ENCODE results near the gene STK25.
A peak's percentile ranks its signal among the peaks of the same experiment; 100 is the strongest.

The STK25 gene

DNA sequence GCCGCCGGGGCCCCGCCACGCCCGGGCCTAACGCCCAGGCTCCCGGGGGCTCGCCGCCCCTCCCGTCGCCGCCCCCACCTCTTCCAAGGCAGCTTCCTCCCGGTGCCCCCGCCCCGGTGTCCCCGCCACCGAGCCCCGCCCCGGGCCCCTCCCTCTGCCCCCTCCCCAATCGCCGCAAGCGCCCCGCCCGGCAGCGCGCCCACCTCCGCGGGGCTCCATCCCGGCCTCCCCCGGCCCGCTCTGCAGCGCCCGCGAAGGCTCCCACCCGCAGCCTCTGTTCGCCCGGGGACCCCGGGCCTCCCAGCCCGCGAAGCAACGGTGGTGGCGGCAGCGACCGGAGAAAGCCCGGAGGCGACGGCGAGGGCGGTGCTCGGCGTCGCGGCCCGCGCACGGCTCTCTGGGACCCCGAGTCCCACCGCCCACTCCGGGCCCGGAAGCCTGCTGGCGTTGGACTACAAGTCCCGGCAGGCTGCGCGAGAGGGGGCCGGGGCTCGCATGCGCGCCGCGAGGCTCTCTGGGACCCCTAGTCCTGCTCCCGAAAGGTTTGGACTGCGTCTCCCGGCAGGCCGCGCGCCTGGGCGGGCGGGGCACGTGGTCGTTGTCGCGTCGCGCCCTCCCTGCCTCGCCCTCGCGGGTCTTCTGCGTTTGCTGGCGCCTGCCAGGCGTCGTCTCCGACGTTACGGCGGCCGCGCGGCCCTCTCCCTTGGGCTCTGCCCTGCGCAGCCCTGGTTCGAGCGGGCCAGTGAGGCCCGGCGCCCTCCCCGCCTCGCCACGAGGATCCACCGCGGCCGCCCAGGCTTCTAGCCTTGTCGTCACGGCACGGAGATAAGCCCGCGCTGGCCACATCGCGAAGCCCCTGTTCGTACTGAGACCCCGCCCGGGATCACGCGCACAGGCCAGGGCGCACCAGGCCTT lies at the start of gene STK25:
TSS of gene STK25 (minus strand) at position 345 of the 915 bp plus-strand sequence. CDS start 549 bp downstream, outside the sequence.
- DNase-seq: peak; percentile 95

DNA sequence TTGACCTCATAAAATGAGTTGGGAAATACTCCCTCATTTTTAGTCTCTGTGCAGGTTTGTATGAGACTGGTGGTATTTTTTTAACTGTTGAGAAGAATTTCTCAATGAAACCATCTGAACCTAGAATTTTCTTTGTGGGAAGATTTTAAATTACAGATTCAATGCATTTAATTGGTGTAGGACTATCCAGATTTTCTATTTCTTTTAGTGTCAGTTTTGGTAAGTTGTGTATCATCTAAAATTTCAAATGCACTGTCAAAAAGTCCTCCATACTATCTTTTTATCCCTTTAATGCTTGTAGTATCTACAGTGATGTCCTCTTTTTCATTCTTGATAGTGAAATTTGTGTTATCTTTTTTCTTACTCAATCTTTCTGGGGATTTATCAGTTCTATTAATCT lies 48.4 kb upstream of the STK25 start:
- no peak for DNase-seq

DNA sequence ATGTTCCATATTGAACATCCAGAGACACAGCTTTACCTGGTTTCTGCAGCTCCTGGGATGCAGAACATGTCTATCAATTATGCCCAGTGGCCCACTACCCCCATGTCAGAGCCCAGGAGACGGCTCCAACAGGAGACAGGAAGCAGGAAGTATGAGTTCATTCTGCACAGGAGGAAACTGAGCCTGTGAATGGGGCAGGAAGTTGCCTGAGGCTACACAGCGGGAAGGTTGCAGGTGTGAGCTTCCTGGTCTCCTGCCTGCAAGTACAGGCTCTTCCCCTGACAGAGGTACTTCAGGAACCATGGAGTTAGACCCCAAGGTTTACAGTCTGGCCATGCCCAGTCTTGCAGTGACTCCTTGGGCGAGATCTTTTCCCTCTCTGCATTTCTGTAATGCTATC lies 47.3 kb upstream of the STK25 start:
- no peak for DNase-seq

DNA sequence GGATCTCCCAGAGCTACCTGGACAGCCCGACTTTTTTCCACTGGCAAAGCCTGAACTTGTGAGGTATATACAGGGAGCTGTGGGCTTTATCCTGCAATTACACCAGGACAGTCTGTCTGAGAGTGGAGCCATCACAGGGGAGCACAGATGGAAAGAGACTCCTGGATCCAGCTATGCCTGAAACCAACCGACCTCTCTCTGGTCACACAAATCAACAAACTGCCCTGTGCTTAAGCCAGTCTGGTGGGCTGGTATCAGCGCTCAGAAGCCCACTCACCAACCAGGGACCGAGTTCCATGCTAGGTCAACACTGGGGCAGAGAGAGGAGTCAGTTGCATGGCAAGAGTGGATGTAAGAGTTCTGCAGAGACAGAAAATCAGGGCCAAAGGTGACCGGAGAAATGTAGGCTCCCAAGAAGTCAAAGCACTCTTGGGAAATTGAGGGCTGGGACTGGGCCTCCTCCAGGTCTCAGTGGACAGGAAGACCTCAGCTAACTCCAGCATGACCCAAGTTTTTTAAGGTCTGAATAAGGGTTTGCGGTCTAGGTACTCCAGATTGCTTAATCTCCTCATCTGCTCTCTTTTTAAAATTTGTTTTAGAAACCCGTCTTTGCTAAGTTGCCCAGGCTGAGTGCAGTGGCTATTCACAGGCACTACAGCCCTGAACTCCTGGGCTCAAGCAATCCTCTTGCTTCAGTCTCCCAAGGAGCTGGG lies 46.4 kb upstream of the STK25 start:
- no peak for DNase-seq

DNA sequence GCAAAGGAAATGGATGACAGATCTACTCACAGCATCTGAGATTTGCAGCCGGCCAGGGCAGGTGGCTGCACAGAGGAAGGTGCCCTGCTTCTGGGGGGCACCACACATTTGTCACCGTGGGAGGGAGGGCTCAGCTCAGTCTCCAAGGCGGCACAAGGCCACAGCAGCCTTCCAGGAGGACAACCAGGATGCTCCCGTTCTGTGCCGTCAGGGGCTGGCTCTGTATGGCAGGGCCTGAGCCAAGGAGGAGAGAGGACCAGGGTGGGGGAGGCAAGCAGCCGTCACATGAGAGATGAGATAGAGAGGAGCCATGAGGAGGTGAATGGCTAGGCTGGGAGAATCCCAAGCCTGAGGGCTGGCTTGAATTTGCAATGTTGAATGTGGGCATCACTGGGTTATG lies 45.6 kb upstream of the STK25 start:
- no peak for DNase-seq

DNA sequence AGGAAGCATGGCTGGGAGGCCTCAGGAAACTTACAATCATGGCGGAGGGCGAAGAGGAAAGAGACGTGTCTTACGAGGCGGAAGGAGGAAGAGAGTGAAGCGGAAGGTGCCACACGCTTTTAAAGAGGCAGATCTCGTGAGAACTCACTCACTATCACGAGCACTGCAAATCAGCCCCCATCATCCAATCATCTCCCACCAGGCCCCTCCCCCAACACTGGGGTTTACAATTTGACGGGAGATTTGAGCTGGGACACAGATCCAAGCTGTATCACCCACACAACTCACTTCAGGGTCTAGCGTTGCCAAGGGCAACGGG lies 45.1 kb upstream of the STK25 start:
- no peak for DNase-seq

DNA sequence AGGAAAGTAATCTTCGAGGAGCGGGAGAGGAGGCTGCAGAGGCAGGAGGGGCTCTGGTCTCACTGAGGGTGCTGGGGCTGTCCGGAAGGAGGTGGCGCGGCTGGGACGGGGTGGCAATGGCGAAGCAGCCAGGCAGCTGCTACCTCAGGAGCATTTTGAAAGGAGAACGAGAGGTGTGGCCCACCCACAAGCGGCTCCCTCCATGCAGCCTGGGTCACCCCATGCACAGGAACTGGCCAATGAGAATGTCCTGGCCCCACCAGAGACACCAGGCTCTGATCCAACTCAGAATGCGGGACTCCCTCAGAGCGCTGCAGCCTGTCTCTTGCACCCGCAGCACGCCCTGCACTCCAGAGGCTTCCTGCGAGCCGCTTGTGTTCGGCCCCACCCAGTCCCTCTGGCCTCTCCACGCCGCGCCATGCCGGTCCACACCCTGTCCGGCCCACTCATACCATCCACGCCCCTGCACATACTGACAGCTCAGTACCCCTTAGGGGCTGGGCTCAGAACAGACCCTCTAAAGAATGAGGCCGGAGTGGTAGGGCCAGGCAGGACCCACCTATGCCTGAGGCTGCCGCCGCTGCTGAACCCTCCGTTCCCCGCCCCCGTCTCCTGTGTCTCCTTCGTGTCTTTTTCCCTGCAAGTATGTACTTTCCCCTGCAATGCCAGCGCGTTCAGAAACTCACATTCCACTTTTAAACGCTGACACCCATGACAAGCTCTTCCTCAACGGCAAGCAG lies 43.8 kb upstream of the STK25 start:
- no peak for DNase-seq

DNA sequence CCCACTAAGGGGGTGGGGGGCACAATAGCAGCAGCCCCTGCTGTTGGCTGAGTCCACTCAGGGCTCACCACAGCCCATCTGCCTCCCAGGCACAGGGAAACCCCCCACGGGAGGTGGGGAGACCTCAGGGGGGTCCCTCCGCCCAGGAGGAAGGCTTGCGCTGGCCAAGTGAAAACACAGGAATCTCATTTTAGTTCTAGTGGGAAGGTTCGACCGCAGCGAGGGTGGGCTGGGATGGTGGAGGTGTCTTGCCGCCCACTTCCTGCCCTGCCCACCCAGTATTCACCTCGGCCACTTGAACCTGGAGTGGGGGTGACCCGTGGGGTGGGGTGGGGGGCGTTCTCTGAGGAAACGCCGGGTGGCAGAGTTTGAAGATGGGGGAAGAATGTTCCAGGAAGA lies 43.2 kb upstream of the STK25 start:
- no peak for DNase-seq

DNA sequence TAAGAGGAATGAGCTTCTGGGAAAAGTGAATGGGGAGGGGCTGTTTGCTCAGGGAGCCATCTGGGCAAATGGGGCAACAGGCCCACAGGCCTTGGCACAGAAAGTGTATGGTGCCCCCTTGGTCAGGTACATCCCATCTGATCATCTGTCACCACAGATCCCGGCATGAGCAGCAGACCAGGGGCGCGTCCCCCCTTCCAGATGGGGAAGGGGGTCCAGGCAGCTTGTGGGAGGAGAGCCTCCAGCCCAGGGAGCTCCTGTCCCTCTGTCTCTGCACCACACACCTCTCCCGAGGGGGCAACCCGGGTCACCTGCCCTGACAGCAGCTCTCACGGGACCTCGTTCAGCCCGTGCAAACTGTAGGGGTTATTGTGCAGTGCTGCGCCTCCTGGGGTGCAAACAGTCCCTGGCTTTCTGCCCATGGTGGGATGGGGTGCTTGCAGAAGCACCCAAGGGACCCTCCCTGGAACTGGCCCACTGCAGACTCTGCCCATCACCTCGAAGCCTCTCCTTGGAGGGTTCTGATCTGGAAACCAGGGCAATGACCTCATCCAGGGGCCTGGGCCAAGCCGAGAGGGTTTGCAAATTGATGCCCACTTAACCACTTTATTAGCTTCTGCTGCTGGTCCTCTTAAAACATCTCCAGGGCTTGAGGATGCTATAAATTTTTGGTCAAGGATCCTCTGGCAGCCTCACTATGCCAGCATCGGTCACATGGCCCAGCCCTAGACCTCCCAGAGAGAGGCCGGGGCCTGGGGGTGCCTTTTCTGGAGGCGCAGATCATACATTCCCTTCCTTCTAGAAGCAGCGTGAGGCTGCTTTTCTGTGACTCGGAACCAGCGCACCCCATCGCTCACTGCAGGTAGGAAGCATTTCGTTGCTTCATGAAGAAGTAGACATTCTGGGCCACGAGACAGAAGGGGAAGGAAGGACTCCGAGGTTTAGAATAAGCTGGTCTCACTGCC lies 42.5 kb upstream of the STK25 start:
- no peak for DNase-seq

DNA sequence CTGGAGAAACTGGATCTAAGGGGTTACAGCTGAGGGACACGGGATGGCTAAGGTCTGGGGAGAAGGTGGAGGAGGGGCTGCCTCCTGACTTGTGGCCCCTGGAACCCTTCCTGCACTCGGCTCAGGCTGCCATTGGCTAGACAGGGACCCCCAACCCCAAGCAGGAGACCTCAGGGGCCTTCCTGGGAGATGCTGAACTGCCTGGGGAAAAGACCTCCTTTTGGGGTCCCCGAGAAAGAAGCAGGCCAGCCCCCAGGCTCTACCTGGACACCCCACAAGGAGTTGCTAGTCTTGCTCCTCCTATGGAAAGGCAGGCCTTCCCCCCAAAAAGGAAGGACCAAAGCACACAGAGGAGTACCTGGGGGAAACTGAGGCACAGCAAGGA lies 40.1 kb upstream of the STK25 start:
- no peak for DNase-seq

DNA sequence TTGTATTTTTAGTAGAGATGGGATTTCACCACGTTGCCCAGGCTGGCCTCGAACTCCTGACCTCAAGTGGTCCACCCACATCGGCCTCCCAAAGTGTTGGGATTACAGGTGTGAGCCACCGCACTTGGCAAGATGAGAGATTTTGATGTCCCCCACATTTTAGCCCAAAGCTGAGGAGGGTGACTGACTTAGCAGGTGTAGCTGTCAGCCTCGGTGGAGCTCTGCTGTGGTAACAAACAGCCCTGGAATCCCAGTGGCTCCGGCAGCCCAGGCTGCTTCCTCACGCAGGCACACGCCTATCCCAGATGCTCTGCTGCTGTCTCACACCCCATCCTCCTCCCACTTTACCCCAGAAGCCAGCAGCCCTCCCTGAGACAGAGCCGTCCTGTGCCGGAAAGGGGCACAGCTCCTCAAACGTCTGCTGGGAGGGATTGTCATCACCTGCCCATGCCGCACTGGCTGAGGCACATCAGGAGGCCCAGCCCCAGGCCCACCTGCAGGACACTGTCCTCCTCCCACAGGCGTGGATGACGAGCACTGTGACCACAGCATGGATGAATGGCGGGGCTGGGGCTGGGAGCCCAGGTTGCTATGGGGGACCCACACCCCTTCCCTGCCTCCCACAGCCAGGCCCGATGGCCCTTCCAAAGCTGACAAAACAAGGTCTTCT lies 39.5 kb upstream of the STK25 start:
- DNase-seq: no peak

DNA sequence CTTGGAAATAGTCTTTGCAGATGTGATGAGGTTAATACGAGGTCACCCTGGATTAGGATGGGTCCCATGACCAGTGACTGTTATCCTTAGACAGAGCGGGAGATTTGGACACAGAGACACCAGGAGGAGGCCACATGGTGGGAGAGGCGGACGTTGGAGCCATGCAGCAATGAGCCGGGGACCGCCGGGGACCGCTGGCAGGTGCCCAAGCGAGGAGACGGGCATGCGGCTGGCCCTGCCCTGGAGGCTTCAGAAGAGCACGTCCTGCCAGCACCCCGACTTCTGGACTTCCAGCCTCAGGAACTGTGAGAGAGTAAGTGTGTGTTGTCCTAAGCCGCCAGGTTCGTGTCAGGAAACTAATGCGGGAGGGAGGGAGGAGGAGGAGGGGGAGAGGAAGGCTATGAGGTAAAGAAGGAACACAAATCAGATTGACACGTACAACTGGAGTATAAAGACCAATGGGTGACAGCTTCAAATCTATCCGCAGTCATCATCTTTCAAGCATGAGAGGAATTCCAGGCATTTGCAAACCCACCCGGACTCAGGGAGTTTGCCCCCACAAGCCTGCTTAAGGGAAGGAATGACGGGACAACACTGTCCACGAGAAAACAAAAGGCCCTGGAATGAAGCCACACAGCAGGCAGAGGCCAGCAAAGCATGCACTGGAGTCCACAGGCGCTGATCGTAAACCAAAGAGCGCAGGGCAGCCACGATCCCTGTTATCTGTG lies 38.6 kb upstream of the STK25 start:
- no peak for DNase-seq

DNA sequence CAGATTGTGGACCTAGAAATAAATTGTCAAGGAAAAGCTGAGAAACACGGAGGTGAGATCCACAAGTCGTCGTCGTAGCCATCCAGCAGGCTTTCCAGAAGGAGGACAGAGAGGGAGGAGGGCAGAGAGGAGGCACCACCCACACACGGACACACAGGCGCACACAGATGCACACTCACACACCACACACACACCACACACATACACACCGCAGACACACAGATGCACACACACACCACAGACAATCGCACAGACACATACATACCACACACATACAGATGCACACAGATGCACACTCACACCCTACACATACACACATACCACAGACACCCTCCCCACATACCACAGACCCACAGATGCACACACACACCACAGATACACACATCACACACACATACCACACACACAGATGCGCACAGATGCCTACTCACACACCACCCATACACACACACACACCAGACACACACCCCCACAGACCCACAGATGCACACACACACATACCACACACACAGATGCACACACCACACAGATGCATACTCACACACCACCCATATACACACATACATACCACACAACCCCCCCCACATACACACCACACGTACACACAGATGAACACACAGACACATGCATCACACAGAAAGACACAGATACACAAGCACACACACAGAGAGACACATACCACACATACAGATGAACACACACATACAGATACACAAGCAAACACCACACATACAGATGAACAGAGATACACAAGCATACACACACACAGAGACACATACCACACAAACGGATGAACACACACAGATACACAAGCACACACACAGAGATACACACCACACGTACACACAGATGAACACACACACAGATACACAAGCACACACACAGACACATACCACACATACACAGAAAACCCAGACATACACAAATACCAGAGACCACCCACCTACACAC lies 37.4 kb upstream of the STK25 start:
- DNase-seq: no peak

DNA sequence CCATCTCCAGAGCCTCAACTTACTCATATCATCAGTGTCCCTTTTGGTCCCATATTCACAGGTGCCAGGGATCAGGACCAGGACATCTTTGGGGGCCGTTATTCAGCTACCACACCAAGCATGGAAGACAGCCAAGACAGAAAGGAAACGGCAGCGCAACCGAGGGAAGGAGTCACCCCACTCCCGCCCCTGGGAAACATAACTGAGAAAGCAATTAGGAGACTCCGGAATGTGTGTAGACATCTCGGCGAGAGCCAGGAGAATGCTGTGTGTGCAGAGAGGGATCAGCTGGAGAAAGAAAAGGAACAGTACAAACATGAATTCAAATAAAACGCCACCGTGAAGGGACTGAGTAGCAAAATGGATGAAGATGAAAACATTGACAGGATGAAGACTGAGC lies 36.7 kb upstream of the STK25 start:
- no peak for DNase-seq

DNA sequence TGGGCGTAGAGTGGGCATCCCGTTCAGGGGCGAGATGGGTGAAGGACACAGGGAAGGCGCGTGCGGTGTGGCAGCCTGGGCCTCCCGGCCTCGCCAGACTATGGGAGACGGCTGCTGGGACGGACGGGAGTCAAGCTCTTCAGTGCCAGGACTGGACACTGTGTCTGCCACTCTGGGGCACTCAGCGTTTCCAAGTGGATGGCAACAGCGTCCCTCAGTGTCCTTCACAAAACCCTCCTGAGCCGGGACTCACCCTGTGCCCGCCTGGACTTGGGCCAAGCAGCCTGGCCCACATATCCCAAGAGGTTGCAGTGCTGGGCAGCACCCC lies 33.9 kb upstream of the STK25 start:
- no peak for DNase-seq

DNA sequence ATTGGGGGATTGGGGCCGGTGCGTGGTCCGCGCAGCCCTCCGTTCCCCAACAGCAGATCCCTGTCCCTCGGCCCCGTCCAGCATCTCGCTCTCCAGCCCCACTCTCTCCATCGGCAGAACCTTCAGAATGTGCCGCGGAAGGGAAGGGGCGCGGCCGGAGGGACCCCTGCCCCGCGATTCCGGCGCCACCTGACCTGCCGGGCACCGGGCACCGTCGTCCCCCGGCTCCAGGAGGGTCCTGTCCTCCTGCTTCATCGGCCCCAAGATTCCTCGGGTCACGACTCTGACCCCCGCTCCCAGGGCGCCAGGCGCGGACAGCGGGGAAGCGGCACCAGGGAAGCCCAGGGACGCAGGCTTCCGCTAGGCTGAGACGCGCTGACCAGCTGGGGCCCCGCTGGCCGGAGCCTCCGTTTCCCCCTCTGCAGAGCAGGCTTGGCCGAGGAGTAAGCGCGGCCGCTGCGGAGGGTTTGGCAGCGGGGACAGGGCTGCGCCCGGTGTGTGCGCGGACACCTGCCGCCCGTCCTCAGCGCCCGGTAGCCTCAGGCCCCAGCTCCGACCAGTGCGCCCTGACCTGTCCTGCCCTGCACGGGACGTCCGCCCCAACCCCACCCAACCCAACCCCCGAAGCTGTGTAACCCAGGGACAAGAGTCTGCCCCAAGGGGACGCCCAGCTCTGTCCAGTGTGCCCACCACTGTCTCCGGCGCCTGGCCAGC lies 33.3 kb upstream of the STK25 start:
- no peak for DNase-seq

DNA sequence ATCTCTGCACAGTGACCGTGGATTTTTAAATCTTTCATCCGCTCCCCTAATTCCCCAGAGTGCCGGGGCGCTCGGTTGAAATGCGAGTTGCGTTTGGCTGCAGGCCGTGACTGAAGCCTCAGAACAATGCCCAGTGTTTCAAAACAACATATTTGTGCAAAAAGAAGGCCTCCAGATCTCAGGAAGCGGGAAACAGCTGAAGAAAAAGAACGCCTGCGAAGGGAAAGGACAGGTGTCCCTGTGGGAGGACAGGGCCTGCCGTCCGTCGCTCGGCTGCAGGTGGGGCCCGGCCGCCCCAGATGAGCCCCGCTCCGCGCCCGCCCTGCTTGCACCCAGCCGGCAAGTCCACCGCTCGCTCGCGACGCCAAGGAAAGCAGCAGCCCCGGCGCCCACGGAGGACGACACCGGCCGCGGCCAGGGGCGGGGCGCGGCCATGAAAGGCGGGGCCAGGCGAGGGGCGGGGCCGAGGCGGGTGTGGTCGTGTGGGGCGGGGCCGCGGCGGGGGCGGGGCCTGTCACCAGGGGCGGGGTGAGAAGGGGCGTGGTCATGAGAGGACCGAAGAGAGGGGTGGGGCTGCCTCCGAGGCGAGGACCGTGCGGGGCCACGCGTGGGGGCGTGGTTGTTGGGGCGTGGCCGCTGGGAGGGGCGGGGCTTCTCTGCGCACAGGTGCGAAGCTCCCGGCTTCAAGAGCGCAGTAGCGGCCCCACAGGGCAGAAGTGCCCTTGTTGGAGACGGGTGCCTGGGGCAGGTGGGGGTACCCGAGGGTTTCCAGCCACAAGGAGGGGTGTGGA lies 32.6 kb upstream of the STK25 start:
- DNase-seq: no peak

DNA sequence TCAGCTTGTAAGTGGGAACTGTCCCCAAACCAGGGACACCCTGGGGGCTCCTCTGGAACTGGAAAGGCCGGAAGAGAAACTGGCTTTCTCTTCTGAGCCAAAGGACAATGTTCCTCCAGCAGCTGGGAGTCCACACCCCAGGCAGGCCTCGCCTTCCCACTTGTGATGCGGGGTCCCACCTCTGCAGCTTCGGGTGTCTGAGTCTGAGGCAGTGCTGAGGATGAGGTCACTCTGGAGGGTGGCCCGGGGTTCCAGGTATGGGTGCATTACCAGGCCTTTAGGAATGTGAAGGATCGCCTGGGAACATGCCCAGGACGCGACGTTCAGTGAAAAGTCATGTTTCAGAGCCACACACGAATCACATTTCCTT lies 32.0 kb upstream of the STK25 start:
- DNase-seq: no peak
